ENCODE results near the gene SH3D19.
"Not testable (repeated sequence)": the region's sequence is repeated elsewhere in the genome, so short reads cannot be mapped to it uniquely, and the experiment has no call there.

Gene SH3D19

DNA sequence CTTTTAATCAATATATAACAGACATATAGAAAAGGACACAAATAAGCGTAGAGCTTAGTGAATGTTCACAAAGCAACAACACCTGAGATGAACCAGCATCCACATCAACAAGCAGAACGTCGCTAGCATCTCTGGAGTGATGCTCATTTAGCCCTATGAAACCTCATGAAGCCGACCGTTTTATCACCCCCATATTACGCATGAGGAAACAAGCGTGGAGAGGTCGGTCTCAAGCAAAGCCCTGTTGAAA is 226.5 kb downstream of the SH3D19 start:
- no peak for DNase-seq (ENCODE audit: low spot score)

DNA sequence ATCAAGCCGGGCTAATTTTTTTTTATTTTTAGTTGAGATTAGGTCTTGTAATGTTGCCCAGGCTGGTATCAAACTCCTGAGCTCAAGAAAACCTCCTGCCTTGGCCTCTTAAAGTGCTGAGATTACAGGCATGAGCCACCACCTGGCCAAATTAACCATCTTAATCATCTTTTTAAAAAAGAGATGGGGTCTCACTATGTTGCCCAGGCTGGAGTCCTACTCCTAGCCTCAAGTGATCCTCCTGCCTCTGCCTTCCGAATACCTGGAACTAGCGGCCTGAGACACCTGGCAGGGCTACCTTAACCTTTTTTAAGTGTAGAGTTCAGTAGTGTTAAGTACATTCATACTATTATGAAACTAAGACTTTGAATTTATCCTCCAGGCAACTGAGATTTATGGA is 227.6 kb downstream of the SH3D19 start:
- DNase-seq (ENCODE audit: low spot score), result no peak

DNA sequence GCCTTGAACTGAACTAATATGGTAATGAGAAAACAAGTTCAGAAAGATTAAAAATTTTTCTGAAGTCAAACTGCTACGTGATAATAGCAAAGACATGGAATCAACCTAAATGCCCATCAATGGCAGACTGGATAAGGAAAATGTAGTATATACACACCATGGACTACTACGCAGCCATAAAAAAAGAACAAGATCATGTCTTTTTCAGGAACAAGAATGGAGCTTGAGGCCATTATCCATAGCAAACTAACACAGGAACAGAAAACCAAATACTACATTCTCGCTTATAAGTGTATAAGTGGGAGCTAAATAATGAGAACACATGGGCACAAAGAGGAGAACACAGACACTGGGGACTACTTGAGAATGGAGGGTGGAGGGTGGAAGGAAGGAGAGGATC is 230.3 kb downstream of the SH3D19 start:
- no peak for DNase-seq (ENCODE audit: low spot score)

DNA sequence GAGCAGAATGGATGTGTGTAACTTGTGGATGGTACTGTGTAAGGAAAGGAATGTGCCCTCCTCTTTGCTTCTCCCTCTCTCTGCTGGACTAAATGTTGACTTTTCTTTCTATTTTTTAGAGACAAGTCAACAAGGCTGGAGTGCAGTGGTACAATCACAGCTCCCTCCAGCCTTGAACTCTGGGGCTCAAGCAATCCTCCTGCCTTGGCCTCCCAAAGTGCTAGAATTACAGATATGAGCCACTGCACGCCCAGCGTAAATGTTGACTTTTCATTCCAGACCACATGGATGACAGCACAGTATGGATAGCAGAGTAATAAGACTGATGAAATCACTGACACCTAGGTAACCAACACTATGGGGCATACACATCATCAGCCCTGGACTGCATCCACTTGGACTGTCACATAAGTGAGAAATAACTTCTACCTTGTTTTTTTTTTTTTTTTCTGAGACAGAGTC is 231.1 kb downstream of the SH3D19 start:
- DNase-seq (ENCODE audit: low spot score), result no peak

DNA sequence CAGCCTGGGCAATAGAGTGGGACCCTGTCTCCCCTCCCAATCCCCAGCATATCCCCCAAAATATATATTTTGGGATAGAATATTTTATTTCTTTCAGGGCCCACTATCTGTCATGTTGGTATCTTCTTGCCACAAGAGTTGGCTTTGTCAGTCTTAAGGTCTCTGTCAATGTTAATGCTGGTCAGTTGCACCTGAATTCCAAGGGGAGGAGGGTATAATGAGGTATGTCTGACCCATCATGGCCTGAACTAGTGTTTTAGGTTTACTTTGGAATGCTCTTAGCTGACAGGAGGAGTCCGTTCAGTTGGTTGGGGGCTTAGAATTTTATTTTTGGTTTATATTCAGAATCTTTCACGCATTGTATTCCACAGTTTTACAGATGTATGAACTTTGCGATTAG is 232.2 kb downstream of the SH3D19 start:
- DNase-seq (ENCODE audit: low spot score), result no peak

DNA sequence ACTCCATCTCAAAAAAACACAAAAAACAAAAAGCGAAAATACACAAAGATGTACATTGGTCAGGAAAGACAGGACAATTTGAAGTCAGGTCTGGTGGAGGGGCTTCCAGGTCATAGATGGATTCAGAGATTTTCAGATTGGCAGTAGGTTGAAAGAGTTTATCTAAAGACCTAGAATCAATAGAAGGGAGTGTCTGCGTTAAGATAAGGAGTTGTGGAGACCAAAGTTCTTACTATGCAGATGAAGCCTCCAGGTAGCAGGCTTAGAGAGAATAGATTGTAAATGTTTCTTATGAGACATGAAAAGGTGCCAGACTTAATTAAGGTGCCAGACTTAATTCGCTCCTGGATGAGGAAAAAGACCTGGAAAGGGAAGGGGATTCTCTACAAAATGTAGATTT is 232.9 kb downstream of the SH3D19 start:
- no peak for DNase-seq (ENCODE audit: low spot score)

DNA sequence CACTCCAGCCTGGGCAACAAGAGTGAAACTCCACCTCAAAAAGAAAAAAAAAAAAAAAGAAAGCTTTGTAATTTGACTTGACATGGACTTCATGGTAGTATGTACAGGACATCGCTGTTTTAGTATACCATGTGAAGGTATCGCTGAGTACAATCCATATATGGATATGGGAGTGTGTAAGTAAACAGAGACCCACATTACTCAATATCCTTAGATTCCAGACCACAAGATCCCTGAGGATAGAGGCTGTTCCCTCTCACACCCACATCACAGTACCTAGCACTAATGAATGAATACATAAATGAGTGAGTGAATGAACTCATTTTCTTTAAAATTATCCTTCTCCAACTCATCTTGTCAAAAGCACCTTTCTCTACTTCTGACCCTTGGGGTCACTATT is 234.4 kb downstream of the SH3D19 start:
- DNase-seq (ENCODE audit: low spot score), result no peak

DNA sequence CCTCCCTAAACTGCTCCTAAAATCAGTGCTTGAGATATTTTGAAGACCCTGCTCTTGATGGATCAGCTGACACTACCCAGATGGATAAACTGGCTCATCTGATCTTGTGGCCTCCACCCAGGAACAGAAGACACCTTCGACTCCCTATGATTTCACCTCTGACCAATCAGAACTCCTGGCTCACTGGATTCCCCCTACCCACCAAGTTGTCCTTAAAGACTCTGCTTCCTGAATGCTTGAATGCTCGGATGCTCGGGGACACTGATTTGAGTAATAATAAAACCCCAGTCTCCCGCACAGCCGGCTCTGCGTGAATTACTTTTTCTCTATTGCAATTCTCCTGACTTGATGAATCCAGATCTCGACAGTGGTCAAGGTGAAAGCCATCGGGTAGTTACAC is 237.9 kb downstream of the SH3D19 start:
- DNase-seq (ENCODE audit: low spot score), result no peak

DNA sequence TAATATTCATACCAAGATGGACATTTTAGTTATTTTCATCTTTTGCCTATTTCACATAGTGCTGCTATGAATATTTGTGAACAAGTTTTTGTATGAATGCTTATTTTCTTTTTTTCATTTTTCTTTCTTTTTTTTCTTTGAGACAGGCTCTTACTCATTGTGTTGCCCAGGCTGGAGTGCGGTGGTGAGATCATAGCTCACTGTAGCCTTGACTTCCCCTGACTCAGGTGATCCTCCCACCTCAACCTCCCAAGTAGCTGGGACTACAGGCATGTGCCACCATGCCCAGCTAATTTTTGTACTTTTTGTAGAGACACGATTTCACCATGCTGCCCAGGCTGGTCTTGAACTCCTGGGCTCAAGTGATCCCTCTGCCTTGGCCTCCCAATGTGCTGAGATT is 247.4 kb downstream of the SH3D19 start:
- DNase-seq (ENCODE audit: low spot score), result not testable (repeated sequence)

DNA sequence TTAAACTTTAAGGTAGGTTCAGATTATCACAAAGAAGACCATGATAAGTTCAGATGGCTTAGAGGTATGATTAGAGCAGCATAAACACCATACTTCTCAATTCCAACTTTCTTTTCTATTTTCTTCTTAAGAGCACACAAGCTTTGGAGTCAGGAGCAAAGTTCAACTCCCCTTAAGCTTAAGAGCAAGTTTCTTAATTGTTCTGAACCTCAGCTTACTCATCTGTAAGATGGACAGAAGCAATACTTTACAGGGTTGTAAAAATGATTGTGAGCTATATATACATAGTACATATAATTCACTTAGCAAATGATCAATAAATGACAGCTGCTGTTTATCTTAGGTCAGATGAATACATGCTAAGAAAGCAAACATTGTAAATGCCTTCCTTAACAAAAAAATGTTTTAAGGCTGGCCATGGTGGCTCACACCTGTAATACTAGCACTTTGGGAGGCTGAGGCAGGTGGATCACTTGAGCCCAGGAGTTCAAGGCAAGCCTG is 250.9 kb downstream of the SH3D19 start:
- DNase-seq (ENCODE audit: low spot score), result no peak

All from D341Med (cell line).